Mesenchymal stem cell (in vitro differentiated cells and primary cell): ENCODE results near the gene RAP1GAP2.
A peak's percentile ranks its signal among the peaks of the same experiment; 100 is the strongest.

Source experiments
- DNase-seq: peaks from one replicate; pipeline ENCODE4 v3.0.0-alpha.2; 2013
- H2AFZ ChIP-seq: one replicate; pipeline ENCODE4 v1.6.1; 2013; ENCODE audit warnings: low read depth, mild to moderate bottlenecking, control low read depth, inconsistent platforms, low read length, moderate library complexity
- H2AK5ac ChIP-seq: 2 replicates; pipeline ENCODE4 v1.6.1; 2013; ENCODE audit warnings: low read length, moderate library complexity, mild to moderate bottlenecking, inconsistent platforms; ENCODE audit not compliant: severe bottlenecking
- H2BK120ac ChIP-seq: one replicate; pipeline ENCODE4 v1.6.1; 2013; ENCODE audit warnings: low read depth, mild to moderate bottlenecking, inconsistent platforms, low read length, moderate library complexity
- H2BK12ac ChIP-seq, 2 experiments: one replicate each; pipeline ENCODE4 v1.6.1; 2013; ENCODE audit warnings: inconsistent platforms in 2 of 2, low read length in 2 of 2, mild to moderate bottlenecking in 2 of 2, moderate library complexity in 2 of 2, control low read depth in 1 of 2
- H2BK15ac ChIP-seq: one replicate; pipeline ENCODE4 v1.6.1; 2013; ENCODE audit warnings: mild to moderate bottlenecking, low read depth, inconsistent platforms; ENCODE audit not compliant: poor library complexity, severe bottlenecking
- H2BK5ac ChIP-seq: 2 replicates; pipeline ENCODE4 v1.6.1; 2013; ENCODE audit warnings: low read depth, mild to moderate bottlenecking, low read length, control low read depth, inconsistent platforms; ENCODE audit not compliant: poor library complexity, severe bottlenecking
- H3K14ac ChIP-seq, 2 experiments: one replicate each; pipeline ENCODE4 v1.6.1; 2013; ENCODE audit warnings: inconsistent platforms in 2 of 2, low read length in 2 of 2, control low read depth in 1 of 2, mild to moderate bottlenecking in 1 of 2, moderate library complexity in 1 of 2
- H3K18ac ChIP-seq, 2 experiments: one replicate each; pipeline ENCODE4 v1.6.1; 2013; ENCODE audit warnings: inconsistent platforms in 2 of 2, low read length in 2 of 2, control low read depth in 1 of 2, low read depth in 1 of 2, mild to moderate bottlenecking in 1 of 2
- H3K23ac ChIP-seq, 2 experiments: one replicate each; pipeline ENCODE4 v1.6.1; 2013; ENCODE audit warnings: inconsistent platforms in 2 of 2, low read length in 2 of 2, mild to moderate bottlenecking in 2 of 2, moderate library complexity in 2 of 2, control low read depth in 1 of 2
- H3K27ac ChIP-seq: 2 replicates; pipeline ENCODE4 v1.5.1; 2013; ENCODE audit warnings: mild to moderate bottlenecking, moderate library complexity, low read length, control low read depth, inconsistent platforms; ENCODE audit not compliant: poor library complexity, severe bottlenecking
- H3K27me3 ChIP-seq, 2 experiments: 2 replicates each; pipeline versions ENCODE4 v1.6.1 to v1.7.0; 2013; ENCODE audit warnings: low read length in 2 of 2, mild to moderate bottlenecking in 2 of 2, moderate library complexity in 2 of 2, control low read depth in 1 of 2, inconsistent platforms in 1 of 2; ENCODE audit not compliant: control insufficient read depth in 1 of 2, insufficient read depth in 1 of 2
- H3K36me3 ChIP-seq, 2 experiments: 2 replicates each; pipeline versions ENCODE4 v1.6.1 to v1.7.0; 2013; ENCODE audit warnings: low read length in 2 of 2, control low read depth in 1 of 2, inconsistent platforms in 1 of 2, low read depth in 1 of 2, mild to moderate bottlenecking in 1 of 2; ENCODE audit not compliant: insufficient read depth in 2 of 2, control insufficient read depth in 1 of 2
- H3K4ac ChIP-seq, 2 experiments: one replicate each; pipeline ENCODE4 v1.6.1; 2013; ENCODE audit warnings: inconsistent platforms in 2 of 2, low read length in 2 of 2, mild to moderate bottlenecking in 2 of 2, moderate library complexity in 2 of 2, control low read depth in 1 of 2, low read depth in 1 of 2
- H3K4me1 ChIP-seq: 2 replicates; pipeline ENCODE4 v1.6.1; 2013; ENCODE audit warnings: low read depth, low read length, control low read depth; ENCODE audit not compliant: control insufficient read depth, insufficient read depth
- H3K4me2 ChIP-seq: 2 replicates; pipeline ENCODE4 v1.6.1; 2013; ENCODE audit warnings: low read length, mild to moderate bottlenecking, inconsistent platforms; ENCODE audit not compliant: poor library complexity, severe bottlenecking
- H3K4me3 ChIP-seq, 2 experiments: 2 replicates each; pipeline versions ENCODE4 v1.5.1 to v1.7.0; 2013; ENCODE audit warnings: low read length in 2 of 2, mild to moderate bottlenecking in 2 of 2, control low read depth in 1 of 2, low read depth in 1 of 2; ENCODE audit not compliant: insufficient read depth in 1 of 2
- H3K79me1 ChIP-seq: replicated peaks from 2 replicates; pipeline ENCODE4 v1.6.1; 2013; ENCODE audit warnings: mild to moderate bottlenecking, control low read depth, low read length, inconsistent platforms; ENCODE audit not compliant: poor library complexity, severe bottlenecking
- H3K9ac ChIP-seq: 2 replicates; pipeline ENCODE4 v1.7.0; 2013; ENCODE audit warnings: mild to moderate bottlenecking, low read length, moderate library complexity
- H3K9me3 ChIP-seq: 2 replicates; pipeline ENCODE4 v1.7.0; 2013; ENCODE audit warnings: mild to moderate bottlenecking, low read length; ENCODE audit not compliant: control insufficient read depth
- H4K8ac ChIP-seq: one replicate; pipeline ENCODE4 v1.6.1; 2013; ENCODE audit warnings: inconsistent platforms, mild to moderate bottlenecking, low read length, moderate library complexity
- H4K91ac ChIP-seq: one replicate; pipeline ENCODE4 v1.6.1; 2013; ENCODE audit warnings: mild to moderate bottlenecking, low read length, inconsistent platforms
- WGBS: methylation state at CpG from one replicate; pipeline ENCODE4 v1.1.7; 2013; ENCODE audit warnings: mixed read lengths; 5-methylcytosine and 5-hydroxymethylcytosine counted together

Gene RAP1GAP2

DNA sequence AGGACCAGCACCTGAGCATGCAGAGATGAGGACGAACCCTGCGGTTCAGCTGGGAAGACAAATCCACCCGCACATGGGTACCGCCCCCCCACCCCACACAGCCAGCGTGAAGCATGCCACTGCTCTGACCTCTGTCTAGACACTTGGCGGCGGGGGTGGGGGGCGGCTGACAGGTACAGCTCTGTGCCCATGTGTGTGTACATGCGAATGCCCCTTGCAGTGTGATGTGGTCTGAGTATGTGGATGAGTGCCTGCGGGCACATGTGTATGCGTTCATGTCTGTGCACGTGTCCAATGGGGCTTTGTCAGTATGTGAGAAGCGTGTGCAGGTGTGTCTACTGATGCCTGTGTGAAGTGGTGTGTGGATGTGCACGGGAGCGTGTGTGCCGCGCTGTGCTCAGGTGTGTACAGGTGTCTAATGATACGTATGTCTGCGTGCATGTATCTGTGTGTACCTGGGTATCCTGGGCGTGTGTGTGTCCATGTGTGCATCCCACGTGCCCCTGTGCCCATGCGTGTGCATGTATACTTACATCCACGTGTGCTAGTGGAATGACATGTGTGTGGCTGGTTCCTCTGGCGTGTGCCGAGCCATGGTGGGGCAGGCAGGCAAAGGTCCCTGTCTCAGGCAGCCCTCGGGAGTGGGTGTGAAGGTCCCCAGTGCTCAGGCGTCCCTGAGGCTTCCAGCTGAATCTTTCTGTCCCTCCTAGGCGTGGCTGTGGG, 636 bp upstream of the RAP1GAP2 start:
- Histone ChIP-seq H3K4me3 (no peak overlapping the region), H2BK120ac (no peak overlapping the region), H3K23ac (no peak overlapping the region), H3K14ac (no peak overlapping the region), H3K36me3 (no peaks in the 10 kb centered on the region), H3K27me3 (peaks cover 61 to 79% of the 10 kb centered on the region in 2 experiments), H2BK5ac (no peak overlapping the region), H4K91ac (peak overlapping the region; percentile 21), H3K4me2 (no peak overlapping the region), H2AK5ac (no peak overlapping the region), H3K4me1 (peaks cover 7% of the 10 kb centered on the region), H3K4ac (no peak overlapping the region), H3K27ac (no peak overlapping the region), H3K9me3 (no peaks in the 10 kb centered on the region), H3K18ac (no peak overlapping the region), H2BK15ac (no peak overlapping the region), H2AFZ (no peak overlapping the region), H4K8ac (no peak overlapping the region), H3K9ac (no peak overlapping the region), H3K79me1 (no peaks in the 10 kb centered on the region), H2BK12ac (no peak overlapping the region)
- DNase-seq, result no peak
- WGBS, result 84% methylated on average over 28 of the region's 28 CpGs

DNA sequence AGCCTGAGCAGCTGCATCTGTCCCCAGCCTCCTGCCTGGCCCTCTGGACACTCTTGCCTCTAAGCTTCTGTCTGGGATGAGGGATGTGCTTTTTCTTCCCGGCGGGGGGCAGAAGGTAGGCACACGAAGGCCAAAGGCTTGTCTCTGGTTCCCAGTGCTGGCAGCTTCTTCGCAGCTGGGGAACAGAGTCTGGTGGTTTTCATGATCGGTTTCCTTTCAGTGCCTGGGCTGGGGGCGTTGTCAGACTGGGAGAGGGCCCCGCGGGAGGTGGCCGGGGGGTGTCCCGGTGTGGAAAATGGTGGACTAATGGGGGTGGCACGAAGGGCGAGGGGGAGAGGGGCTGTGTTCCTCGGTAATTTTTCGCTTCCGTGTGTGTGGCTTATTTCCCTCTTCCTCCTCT, 988 bp downstream of the RAP1GAP2 start:
- no peaks in the 10 kb centered on the region for H3K9me3 ChIP-seq
- H2BK15ac ChIP-seq, result no peak overlapping the region
- no peak overlapping the region for H2BK120ac ChIP-seq
- peaks cover 46 to 77% of the 10 kb centered on the region in 2 experiments for H3K27me3 ChIP-seq
- no peak overlapping the region for H2BK12ac ChIP-seq
- H3K18ac ChIP-seq, result no peak overlapping the region
- H3K4ac ChIP-seq, result no peak overlapping the region
- H2AFZ ChIP-seq, result no peak overlapping the region
- no peaks in the 10 kb centered on the region for H3K79me1 ChIP-seq
- peaks cover 7% of the 10 kb centered on the region for H3K4me1 ChIP-seq
- H2BK5ac ChIP-seq, result no peak overlapping the region
- no peak overlapping the region for H2AK5ac ChIP-seq
- no peak overlapping the region for H3K4me2 ChIP-seq
- no peaks in the 10 kb centered on the region for H3K36me3 ChIP-seq
- no peak overlapping the region for H3K27ac ChIP-seq
- H3K9ac ChIP-seq, result no peak overlapping the region
- no peak overlapping the region for H3K14ac ChIP-seq
- H3K4me3 ChIP-seq, result no peak overlapping the region
- no peak overlapping the region for H4K8ac ChIP-seq
- no peak overlapping the region for H4K91ac ChIP-seq
- H3K23ac ChIP-seq, result no peak overlapping the region
- no peak for DNase-seq
- 82% methylated on average over 10 of the region's 15 CpGs for WGBS

DNA sequence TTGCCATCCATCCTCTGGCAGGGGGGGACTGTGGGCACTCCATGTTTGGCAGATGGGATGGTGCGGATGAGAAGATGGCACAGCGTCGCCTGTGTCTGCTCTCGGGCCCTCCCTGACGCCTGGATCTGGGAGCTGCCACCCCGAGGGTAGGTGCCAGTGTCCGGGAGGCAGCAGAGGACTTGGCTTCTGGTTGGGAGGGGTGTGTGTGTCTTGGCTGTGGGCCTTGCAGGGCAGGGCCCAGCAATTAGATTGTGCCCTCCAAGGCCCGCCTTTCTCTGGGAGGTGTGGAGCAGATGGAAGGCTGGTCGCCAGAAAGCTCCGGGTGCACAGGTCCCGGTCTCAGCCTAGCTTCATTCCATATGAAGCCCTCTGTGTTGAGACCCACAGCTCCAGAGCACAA, 1.4 kb downstream of the RAP1GAP2 start:
- no peak overlapping the region for H2AK5ac ChIP-seq
- no peak for DNase-seq
- H2BK120ac ChIP-seq, result no peak overlapping the region
- no peak overlapping the region for H2AFZ ChIP-seq
- H3K79me1 ChIP-seq, result no peaks in the 10 kb centered on the region
- peaks cover 7% of the 10 kb centered on the region for H3K4me1 ChIP-seq
- H2BK15ac ChIP-seq, result no peak overlapping the region
- H4K91ac ChIP-seq, result no peak overlapping the region
- H3K9ac ChIP-seq, result no peak overlapping the region
- H3K4ac ChIP-seq, result no peak overlapping the region
- H2BK12ac ChIP-seq, result no peak overlapping the region
- WGBS, result 90% methylated on average over 11 of the region's 11 CpGs
- H3K36me3 ChIP-seq, result no peaks in the 10 kb centered on the region
- no peaks in the 10 kb centered on the region for H3K9me3 ChIP-seq
- H3K4me3 ChIP-seq, result no peak overlapping the region
- H3K18ac ChIP-seq, result no peak overlapping the region
- no peak overlapping the region for H3K14ac ChIP-seq
- H3K23ac ChIP-seq, result no peak overlapping the region
- H3K27me3 ChIP-seq, result peaks cover 42 to 73% of the 10 kb centered on the region in 2 experiments
- no peak overlapping the region for H3K27ac ChIP-seq
- H4K8ac ChIP-seq, result no peak overlapping the region
- H2BK5ac ChIP-seq, result no peak overlapping the region
- no peak overlapping the region for H3K4me2 ChIP-seq

DNA sequence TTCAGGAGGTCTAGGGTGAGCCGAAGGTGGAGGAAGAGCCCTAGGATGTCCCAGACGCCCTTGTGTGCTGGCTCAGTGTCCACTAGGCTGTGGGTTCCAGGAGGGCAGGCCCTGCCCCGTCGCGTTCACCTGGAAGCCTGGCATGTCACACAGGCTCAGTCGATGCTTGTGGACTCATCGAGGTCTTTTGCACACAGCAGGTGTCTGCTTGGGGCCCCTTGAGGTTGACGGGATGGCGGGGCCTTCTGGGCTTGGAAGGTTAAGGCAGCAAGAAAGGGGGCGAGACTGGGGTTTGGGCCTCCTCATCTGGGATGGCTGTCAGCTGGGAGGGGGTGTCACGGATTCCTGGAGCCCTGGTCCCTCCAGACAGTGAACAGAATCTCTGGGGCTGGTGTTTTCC, 1.9 kb downstream of the RAP1GAP2 start:
- Histone ChIP-seq H3K36me3 (no peaks in the 10 kb centered on the region), H4K91ac (no peak overlapping the region), H3K4ac (no peak overlapping the region), H3K27ac (no peak overlapping the region), H3K79me1 (no peaks in the 10 kb centered on the region), H3K23ac (no peak overlapping the region), H3K4me3 (no peak overlapping the region), H3K4me2 (no peak overlapping the region), H3K27me3 (peaks cover 46 to 75% of the 10 kb centered on the region in 2 experiments), H3K14ac (no peak overlapping the region), H3K18ac (no peak overlapping the region), H2BK15ac (no peak overlapping the region), H3K4me1 (peaks cover 7% of the 10 kb centered on the region), H2AFZ (no peak overlapping the region), H3K9me3 (no peaks in the 10 kb centered on the region), H3K9ac (no peak overlapping the region), H2BK120ac (no peak overlapping the region), H2BK5ac (no peak overlapping the region), H2AK5ac (no peak overlapping the region), H4K8ac (no peak overlapping the region), H2BK12ac (no peak overlapping the region)
- 77% methylated on average over 11 of the region's 11 CpGs for WGBS
- DNase-seq, result no peak
